Ovary (tissue), 3 donors: Measurements from ENCODE around the gene RPRD1B.

Source experiments
- EP300 ChIP-seq: sonication (generic); formaldehyde crosslinking; IDR thresholded peaks from one replicate; pipeline ENCODE4 v1.6.1; 2017; ENCODE audit warnings: antibody characterized with exemption
- POLR2A ChIP-seq: fragments of 450-650 bp; IDR thresholded peaks from one replicate; pipeline ENCODE4 v1.6.1; 2017; ENCODE audit warnings: antibody characterized with exemption, mild to moderate bottlenecking, moderate library complexity
- TF ChIP-seq, protein P1 (sequence below), 3 donors: fragments of 450-650 bp in 2 of 3; fragments of 200-600 bp in 1 of 3; IDR thresholded peaks; one replicate each; pipeline versions ENCODE4 v1.5.1 to v1.8.0; 2016 to 2022; ENCODE audit warnings: antibody characterized with exemption in 3 of 3, mild to moderate bottlenecking in 1 of 3
- donor health status: DM: no; HTN: no; CAD: no.

DNA sequence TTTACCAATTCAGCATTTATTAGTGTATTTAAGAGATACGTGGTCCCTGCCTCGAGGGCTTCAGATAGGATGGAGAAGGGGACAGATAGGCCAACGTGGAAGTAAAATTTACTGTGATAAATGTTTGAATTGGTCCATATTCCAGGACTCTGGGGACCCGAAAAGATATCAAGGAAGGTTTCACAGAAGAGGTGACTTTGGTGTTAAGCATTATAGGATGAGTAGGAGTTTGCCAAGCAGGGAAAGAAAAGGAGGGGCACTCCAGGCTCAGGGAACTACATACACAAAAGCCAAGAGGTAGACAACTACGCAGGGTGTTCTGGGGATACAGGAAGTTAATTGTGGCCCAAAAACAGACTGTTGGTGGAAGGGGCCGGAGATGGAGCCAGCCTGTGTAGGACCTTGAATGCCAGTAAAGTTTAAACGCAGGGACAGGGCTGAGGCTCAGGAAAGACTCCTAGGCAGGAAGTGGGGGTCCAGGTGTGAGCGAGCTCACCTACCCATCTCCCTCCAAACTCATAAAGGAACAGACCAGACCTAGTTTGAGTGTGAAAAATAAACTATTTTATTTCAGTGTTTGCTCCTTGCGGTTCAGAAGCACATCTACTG lies 94.5 kb downstream of the RPRD1B start:
- TF ChIP-seq, protein P1, sequence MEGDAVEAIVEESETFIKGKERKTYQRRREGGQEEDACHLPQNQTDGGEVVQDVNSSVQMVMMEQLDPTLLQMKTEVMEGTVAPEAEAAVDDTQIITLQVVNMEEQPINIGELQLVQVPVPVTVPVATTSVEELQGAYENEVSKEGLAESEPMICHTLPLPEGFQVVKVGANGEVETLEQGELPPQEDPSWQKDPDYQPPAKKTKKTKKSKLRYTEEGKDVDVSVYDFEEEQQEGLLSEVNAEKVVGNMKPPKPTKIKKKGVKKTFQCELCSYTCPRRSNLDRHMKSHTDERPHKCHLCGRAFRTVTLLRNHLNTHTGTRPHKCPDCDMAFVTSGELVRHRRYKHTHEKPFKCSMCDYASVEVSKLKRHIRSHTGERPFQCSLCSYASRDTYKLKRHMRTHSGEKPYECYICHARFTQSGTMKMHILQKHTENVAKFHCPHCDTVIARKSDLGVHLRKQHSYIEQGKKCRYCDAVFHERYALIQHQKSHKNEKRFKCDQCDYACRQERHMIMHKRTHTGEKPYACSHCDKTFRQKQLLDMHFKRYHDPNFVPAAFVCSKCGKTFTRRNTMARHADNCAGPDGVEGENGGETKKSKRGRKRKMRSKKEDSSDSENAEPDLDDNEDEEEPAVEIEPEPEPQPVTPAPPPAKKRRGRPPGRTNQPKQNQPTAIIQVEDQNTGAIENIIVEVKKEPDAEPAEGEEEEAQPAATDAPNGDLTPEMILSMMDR (IDR thresholded peaks at IDR 0.05) = no peak
- TF ChIP-seq POLR2A (no peak), EP300 (no peak)
